ENCODE data around the gene NOD2.

The NOD2 gene

GRCh38 chr16:50704245-50704644, 10.8 kb downstream of the NOD2 start:
- H3K27ac ChIP-seq (ENCODE audit: insufficient read depth, low read length, poor library complexity, severe bottlenecking), result no peak overlapping the region

GRCh38 chr16:50705436-50706110, 12.2 kb downstream of the NOD2 start:
- H3K27me3 ChIP-seq (replicated peaks; ENCODE audit: control insufficient read depth, insufficient read depth, low read length, poor library complexity, severe bottlenecking), result no peaks in the 10 kb centered on the region
- H3K4me3 ChIP-seq (ENCODE audit: insufficient read depth, low read depth, low read length, poor library complexity, severe bottlenecking), result no peak overlapping the region
- no peak overlapping the region for H3K27ac ChIP-seq (ENCODE audit: insufficient read depth, low read length, poor library complexity, severe bottlenecking)
- no peak for DNase-seq
- H3K36me3 ChIP-seq (ENCODE audit: control insufficient read depth, insufficient read depth, low read length), result peaks cover 5% of the 10 kb centered on the region
- peaks cover 8% of the 10 kb centered on the region for H3K9me3 ChIP-seq (ENCODE audit: control insufficient read depth, low read length)
- H3K4me1 ChIP-seq (ENCODE audit: control insufficient read depth, insufficient read depth, low read length, poor library complexity, severe bottlenecking), result peaks cover 21% of the 10 kb centered on the region

More at GRCh38 chr16:50704245-50704644, 10.8 kb downstream of the NOD2 start:
- Histone ChIP-seq H3K27me3 (replicated peaks; ENCODE audit: control insufficient read depth, insufficient read depth, low read length, poor library complexity, severe bottlenecking) (no peaks in the 10 kb centered on the region), H3K4me1 (ENCODE audit: control insufficient read depth, insufficient read depth, low read length, poor library complexity, severe bottlenecking) (peaks cover 22% of the 10 kb centered on the region), H3K36me3 (ENCODE audit: control insufficient read depth, insufficient read depth, low read length) (peaks cover 5% of the 10 kb centered on the region), H3K4me3 (ENCODE audit: insufficient read depth, low read depth, low read length, poor library complexity, severe bottlenecking) (no peak overlapping the region), H3K9me3 (ENCODE audit: control insufficient read depth, low read length) (peaks cover 8% of the 10 kb centered on the region)
- no peak for DNase-seq

- DNase-seq, result no peak
- no peak overlapping the region for H3K4me3 ChIP-seq (ENCODE audit: insufficient read depth, low read depth, low read length, poor library complexity, severe bottlenecking)
- peaks cover 21% of the 10 kb centered on the region for H3K4me1 ChIP-seq (ENCODE audit: control insufficient read depth, insufficient read depth, low read length, poor library complexity, severe bottlenecking)
- H3K9me3 ChIP-seq (ENCODE audit: control insufficient read depth, low read length), result peaks cover 8% of the 10 kb centered on the region
- H3K27ac ChIP-seq (ENCODE audit: insufficient read depth, low read length, poor library complexity, severe bottlenecking), result no peak overlapping the region
- H3K27me3 ChIP-seq (replicated peaks; ENCODE audit: control insufficient read depth, insufficient read depth, low read length, poor library complexity, severe bottlenecking), result no peaks in the 10 kb centered on the region
- H3K36me3 ChIP-seq (ENCODE audit: control insufficient read depth, insufficient read depth, low read length), result peaks cover 12% of the 10 kb centered on the region
Measured at GRCh38 chr16:50706250-50706649, 12.8 kb downstream of the NOD2 start.

- Histone ChIP-seq H3K36me3 (ENCODE audit: control insufficient read depth, insufficient read depth, low read length) (peaks cover 21% of the 10 kb centered on the region), H3K27ac (ENCODE audit: insufficient read depth, low read length, poor library complexity, severe bottlenecking) (peak overlapping the region; percentile 42), H3K4me3 (ENCODE audit: insufficient read depth, low read depth, low read length, poor library complexity, severe bottlenecking) (no peak overlapping the region), H3K4me1 (ENCODE audit: control insufficient read depth, insufficient read depth, low read length, poor library complexity, severe bottlenecking) (peaks cover 21% of the 10 kb centered on the region), H3K9me3 (ENCODE audit: control insufficient read depth, low read length) (peaks cover 8% of the 10 kb centered on the region), H3K27me3 (replicated peaks; ENCODE audit: control insufficient read depth, insufficient read depth, low read length, poor library complexity, severe bottlenecking) (no peaks in the 10 kb centered on the region)
- DNase-seq, result no peak
Measured at GRCh38 chr16:50708373-50709060, 15.1 kb downstream of the NOD2 start.

- H3K9me3 ChIP-seq (ENCODE audit: control insufficient read depth, low read length), result peaks cover 5% of the 10 kb centered on the region
- peak overlapping the region; percentile 42 for H3K27ac ChIP-seq (ENCODE audit: insufficient read depth, low read length, poor library complexity, severe bottlenecking)
- peaks cover 16% of the 10 kb centered on the region for H3K36me3 ChIP-seq (ENCODE audit: control insufficient read depth, insufficient read depth, low read length)
- peaks cover 21% of the 10 kb centered on the region for H3K4me1 ChIP-seq (ENCODE audit: control insufficient read depth, insufficient read depth, low read length, poor library complexity, severe bottlenecking)
- H3K4me3 ChIP-seq (ENCODE audit: insufficient read depth, low read depth, low read length, poor library complexity, severe bottlenecking), result no peak overlapping the region
- H3K27me3 ChIP-seq (replicated peaks; ENCODE audit: control insufficient read depth, insufficient read depth, low read length, poor library complexity, severe bottlenecking), result no peaks in the 10 kb centered on the region
- DNase-seq, result no peak
Measured at GRCh38 chr16:50709061-50709684, 15.8 kb downstream of the NOD2 start.

GRCh38 chr16:50709980-50710379, 16.6 kb downstream of the NOD2 start:
- Histone ChIP-seq H3K4me3 (ENCODE audit: insufficient read depth, low read depth, low read length, poor library complexity, severe bottlenecking) (no peak overlapping the region), H3K27ac (ENCODE audit: insufficient read depth, low read length, poor library complexity, severe bottlenecking) (no peak overlapping the region), H3K4me1 (ENCODE audit: control insufficient read depth, insufficient read depth, low read length, poor library complexity, severe bottlenecking) (peaks cover 21% of the 10 kb centered on the region), H3K27me3 (replicated peaks; ENCODE audit: control insufficient read depth, insufficient read depth, low read length, poor library complexity, severe bottlenecking) (no peaks in the 10 kb centered on the region), H3K9me3 (ENCODE audit: control insufficient read depth, low read length) (no peaks in the 10 kb centered on the region), H3K36me3 (ENCODE audit: control insufficient read depth, insufficient read depth, low read length) (peaks cover 16% of the 10 kb centered on the region)
- DNase-seq, result no peak

GRCh38 chr16:50711040-50711439, 17.6 kb downstream of the NOD2 start:
- no peaks in the 10 kb centered on the region for H3K9me3 ChIP-seq (ENCODE audit: control insufficient read depth, low read length)
- H3K27ac ChIP-seq (ENCODE audit: insufficient read depth, low read length, poor library complexity, severe bottlenecking), result no peak overlapping the region
- DNase-seq, result no peak
- H3K36me3 ChIP-seq (ENCODE audit: control insufficient read depth, insufficient read depth, low read length), result peaks cover 16% of the 10 kb centered on the region
- no peaks in the 10 kb centered on the region for H3K27me3 ChIP-seq (replicated peaks; ENCODE audit: control insufficient read depth, insufficient read depth, low read length, poor library complexity, severe bottlenecking)
- H3K4me1 ChIP-seq (ENCODE audit: control insufficient read depth, insufficient read depth, low read length, poor library complexity, severe bottlenecking), result peaks cover 21% of the 10 kb centered on the region
- no peak overlapping the region for H3K4me3 ChIP-seq (ENCODE audit: insufficient read depth, low read depth, low read length, poor library complexity, severe bottlenecking)

- Histone ChIP-seq H3K9me3 (ENCODE audit: control insufficient read depth, low read length) (no peaks in the 10 kb centered on the region), H3K36me3 (ENCODE audit: control insufficient read depth, insufficient read depth, low read length) (peaks cover 16% of the 10 kb centered on the region), H3K4me1 (ENCODE audit: control insufficient read depth, insufficient read depth, low read length, poor library complexity, severe bottlenecking) (peaks cover 21% of the 10 kb centered on the region), H3K4me3 (ENCODE audit: insufficient read depth, low read depth, low read length, poor library complexity, severe bottlenecking) (no peak overlapping the region), H3K27ac (ENCODE audit: insufficient read depth, low read length, poor library complexity, severe bottlenecking) (no peak overlapping the region), H3K27me3 (replicated peaks; ENCODE audit: control insufficient read depth, insufficient read depth, low read length, poor library complexity, severe bottlenecking) (no peaks in the 10 kb centered on the region)
- no peak for DNase-seq
Measured at GRCh38 chr16:50711862-50712559, 18.6 kb downstream of the NOD2 start.

- H3K9me3 ChIP-seq (ENCODE audit: control insufficient read depth, low read length), result no peaks in the 10 kb centered on the region
Measured at GRCh38 chr16:50712560-50712898, 19.1 kb downstream of the NOD2 start.

More at GRCh38 chr16:50712560-50712898, 19.1 kb downstream of the NOD2 start:
- H3K36me3 ChIP-seq (ENCODE audit: control insufficient read depth, insufficient read depth, low read length), result peaks cover 20% of the 10 kb centered on the region
- no peaks in the 10 kb centered on the region for H3K27me3 ChIP-seq (replicated peaks; ENCODE audit: control insufficient read depth, insufficient read depth, low read length, poor library complexity, severe bottlenecking)
- H3K4me3 ChIP-seq (ENCODE audit: insufficient read depth, low read depth, low read length, poor library complexity, severe bottlenecking), result no peak overlapping the region
- DNase-seq, result no peak
- H3K4me1 ChIP-seq (ENCODE audit: control insufficient read depth, insufficient read depth, low read length, poor library complexity, severe bottlenecking), result peaks cover 21% of the 10 kb centered on the region
- H3K27ac ChIP-seq (ENCODE audit: insufficient read depth, low read length, poor library complexity, severe bottlenecking), result no peak overlapping the region
